Measurements from ENCODE around the gene ZNF469.

ZNF469 gene

GRCh38 chr16:88351491-88352101, 31.2 kb upstream of the ZNF469 start:
- no peak overlapping the region for H3K4me3 ChIP-seq (ENCODE audit: control insufficient read depth, low read depth, low read length)
- DNase-seq (ENCODE audit: low read depth): no peak
- TF ChIP-seq CTCF (IDR thresholded peaks at IDR 0.05; ENCODE audit: control insufficient read depth, insufficient read depth, low read depth, low read length, missing control alignments): no peak

- DNase-seq (ENCODE audit: low read depth): no peak
- no peak overlapping the region for H3K4me3 ChIP-seq (ENCODE audit: control insufficient read depth, low read depth, low read length)
- TF ChIP-seq CTCF (IDR thresholded peaks at IDR 0.05; ENCODE audit: control insufficient read depth, insufficient read depth, low read depth, low read length, missing control alignments): no peak
These were observed 30.2 kb upstream of the ZNF469 start for GRCh38 chr16:88352261-88353200.

GRCh38 chr16:88353232-88353631, 29.5 kb upstream of the ZNF469 start:
- no peak overlapping the region for H3K4me3 ChIP-seq (ENCODE audit: control insufficient read depth, low read depth, low read length)
- no peak for DNase-seq (ENCODE audit: low read depth)
- no peak for TF ChIP-seq CTCF (IDR thresholded peaks at IDR 0.05; ENCODE audit: control insufficient read depth, insufficient read depth, low read depth, low read length, missing control alignments)

GRCh38 chr16:88353691-88354090, 29.1 kb upstream of the ZNF469 start:
- TF ChIP-seq CTCF (IDR thresholded peaks at IDR 0.05; ENCODE audit: control insufficient read depth, insufficient read depth, low read depth, low read length, missing control alignments): no peak
- DNase-seq (ENCODE audit: low read depth): no peak

GRCh38 chr16:88354229-88355092, 28.3 kb upstream of the ZNF469 start:
- no peak for DNase-seq (ENCODE audit: low read depth)
- TF ChIP-seq CTCF (IDR thresholded peaks at IDR 0.05; ENCODE audit: control insufficient read depth, insufficient read depth, low read depth, low read length, missing control alignments): no peak
- no peak overlapping the region for H3K4me3 ChIP-seq (ENCODE audit: control insufficient read depth, low read depth, low read length)

More at GRCh38 chr16:88353691-88354090, 29.1 kb upstream of the ZNF469 start:
- H3K4me3 ChIP-seq (ENCODE audit: control insufficient read depth, low read depth, low read length): no peak overlapping the region

- no peak overlapping the region for H3K4me3 ChIP-seq (ENCODE audit: control insufficient read depth, low read depth, low read length)
- DNase-seq (ENCODE audit: low read depth): no peak
- TF ChIP-seq CTCF (IDR thresholded peaks at IDR 0.05; ENCODE audit: control insufficient read depth, insufficient read depth, low read depth, low read length, missing control alignments): no peak
These were observed 27.7 kb upstream of the ZNF469 start for GRCh38 chr16:88355093-88355388.
